ENCODE data around the gene TMEM176B.

The TMEM176B gene

GRCh38 chr7:150847536-150847935 is 47.4 kb upstream of the TMEM176B start:
- Histone ChIP-seq H3K9me3 (ENCODE audit: insufficient read depth, low read length) (no peaks in the 10 kb centered on the region), H3K79me2 (ENCODE audit: low read length) (no peaks in the 10 kb centered on the region), H3K4me1 (ENCODE audit: low read length) (peaks cover 2% of the 10 kb centered on the region; the same call in 1 of the 2 replicates), H3K36me3 (replicated peaks; ENCODE audit: low read depth, low read length) (no peaks in the 10 kb centered on the region), H2AFZ (ENCODE audit: low read depth, low read length) (no peak overlapping the region), H3K27ac (ENCODE audit: low read length) (no peak overlapping the region), H3K4me3 (ENCODE audit: low read length) (no peak overlapping the region), H3K9ac (ENCODE audit: low read length) (no peak overlapping the region), H4K20me1 (ENCODE audit: insufficient read depth, low read length) (no peaks in the 10 kb centered on the region), H3K4me2 (ENCODE audit: low read length) (no peak overlapping the region), H3K27me3 (ENCODE audit: low read depth, low read length) (peaks cover 5% of the 10 kb centered on the region; the same call in 1 of the 2 replicates)
- TF ChIP-seq CTCF (IDR thresholded peaks at IDR 0.05; ENCODE audit: low read depth, low read length) (no peak), EZH2phosphoT487 (IDR thresholded peaks at IDR 0.05; ENCODE audit: low read depth) (no peak)

GRCh38 chr7:150846291-150847115 is 46.3 kb upstream of the TMEM176B start:
- Histone ChIP-seq H3K4me1 (ENCODE audit: low read length) (no peaks in the 10 kb centered on the region), H3K79me2 (ENCODE audit: low read length) (no peaks in the 10 kb centered on the region), H3K27me3 (ENCODE audit: low read depth, low read length) (peaks cover 5% of the 10 kb centered on the region; the same call in 1 of the 2 replicates), H3K4me3 (ENCODE audit: low read length) (no peak overlapping the region), H3K27ac (ENCODE audit: low read length) (no peak overlapping the region), H3K9me3 (ENCODE audit: insufficient read depth, low read length) (no peaks in the 10 kb centered on the region), H4K20me1 (ENCODE audit: insufficient read depth, low read length) (no peaks in the 10 kb centered on the region), H3K9ac (ENCODE audit: low read length) (no peak overlapping the region), H2AFZ (ENCODE audit: low read depth, low read length) (no peak overlapping the region), H3K4me2 (ENCODE audit: low read length) (no peak overlapping the region), H3K36me3 (replicated peaks; ENCODE audit: low read depth, low read length) (no peaks in the 10 kb centered on the region)
- TF ChIP-seq EZH2phosphoT487 (IDR thresholded peaks at IDR 0.05; ENCODE audit: low read depth) = no peak
- no peak for TF ChIP-seq CTCF (IDR thresholded peaks at IDR 0.05; ENCODE audit: low read depth, low read length)

GRCh38 chr7:150845421-150845861 is 45.3 kb upstream of the TMEM176B start:
- Histone ChIP-seq H3K4me3 (ENCODE audit: low read length) (no peak overlapping the region), H3K27ac (ENCODE audit: low read length) (no peak overlapping the region), H3K27me3 (ENCODE audit: low read depth, low read length) (no peaks in the 10 kb centered on the region), H2AFZ (ENCODE audit: low read depth, low read length) (no peak overlapping the region), H3K9me3 (ENCODE audit: insufficient read depth, low read length) (no peaks in the 10 kb centered on the region), H3K36me3 (replicated peaks; ENCODE audit: low read depth, low read length) (no peaks in the 10 kb centered on the region), H3K79me2 (ENCODE audit: low read length) (no peaks in the 10 kb centered on the region), H3K4me1 (ENCODE audit: low read length) (no peaks in the 10 kb centered on the region), H4K20me1 (ENCODE audit: insufficient read depth, low read length) (no peaks in the 10 kb centered on the region), H3K4me2 (ENCODE audit: low read length) (no peak overlapping the region), H3K9ac (ENCODE audit: low read length) (no peak overlapping the region)
- TF ChIP-seq EZH2phosphoT487 (IDR thresholded peaks at IDR 0.05; ENCODE audit: low read depth) = no peak
- TF ChIP-seq CTCF (IDR thresholded peaks at IDR 0.05; ENCODE audit: low read depth, low read length) = no peak

- Histone ChIP-seq H3K36me3 (replicated peaks; ENCODE audit: low read depth, low read length) (no peaks in the 10 kb centered on the region), H3K4me2 (ENCODE audit: low read length) (no peak overlapping the region), H2AFZ (ENCODE audit: low read depth, low read length) (no peak overlapping the region), H4K20me1 (ENCODE audit: insufficient read depth, low read length) (no peaks in the 10 kb centered on the region), H3K4me3 (ENCODE audit: low read length) (no peak overlapping the region), H3K9ac (ENCODE audit: low read length) (no peak overlapping the region), H3K79me2 (ENCODE audit: low read length) (no peaks in the 10 kb centered on the region), H3K4me1 (ENCODE audit: low read length) (no peaks in the 10 kb centered on the region), H3K9me3 (ENCODE audit: insufficient read depth, low read length) (no peaks in the 10 kb centered on the region), H3K27me3 (ENCODE audit: low read depth, low read length) (no peaks in the 10 kb centered on the region), H3K27ac (ENCODE audit: low read length) (no peak overlapping the region)
- TF ChIP-seq EZH2phosphoT487 (IDR thresholded peaks at IDR 0.05; ENCODE audit: low read depth) (no peak), CTCF (IDR thresholded peaks at IDR 0.05; ENCODE audit: low read depth, low read length) (no peak)
These were observed 42.6 kb upstream of the TMEM176B start for GRCh38 chr7:150842716-150843115.
